Astrocyte (in vitro differentiated cells and primary cell): ENCODE data around the gene DIAPH2. TPM values are rescaled to one million over a fixed set of nuclear protein-coding genes. Genes with fewer than 3 reads are reported as not detected.
A peak's percentile ranks its signal among the peaks of the same experiment; 100 is the strongest.

Experiments
- DNase-seq: peaks from one replicate; pipeline ENCODE4 v3.0.0-alpha.2; 2010; ENCODE audit warnings: low read depth
- FAIRE-seq: peaks from 2 replicates; lab custom pipeline; 2011; peaks lifted over from hg19 to GRCh38; lab: Jason Lieb, UNC
- H2AFZ ChIP-seq: 2 replicates; pipeline ENCODE4 v1.6.0; 2012; ENCODE audit warnings: low read depth, low read length, inconsistent platforms
- H3K27ac ChIP-seq: 2 replicates; pipeline ENCODE4 v1.5.1; 2011; ENCODE audit warnings: low read depth, low read length, inconsistent platforms
- H3K27me3 ChIP-seq: 2 replicates; pipeline ENCODE4 v1.6.0; 2011; ENCODE audit warnings: low read length, inconsistent platforms; ENCODE audit not compliant: insufficient read depth
- H3K36me3 ChIP-seq: 2 replicates; pipeline ENCODE4 v1.5.1; 2011; ENCODE audit warnings: low read length, inconsistent platforms; ENCODE audit not compliant: insufficient read depth
- H3K4me1 ChIP-seq: 2 replicates; pipeline ENCODE4 v1.5.1; 2011; ENCODE audit warnings: low read length, inconsistent platforms; ENCODE audit not compliant: insufficient read depth
- H3K4me2 ChIP-seq: 2 replicates; pipeline ENCODE4 v1.6.0; 2012; ENCODE audit warnings: low read length, inconsistent platforms
- H3K4me3 ChIP-seq: 2 replicates; pipeline ENCODE4 v1.5.1; 2011; ENCODE audit warnings: low read depth, mild to moderate bottlenecking, low read length, inconsistent platforms; ENCODE audit not compliant: insufficient read depth
- H3K79me2 ChIP-seq: 2 replicates; pipeline ENCODE4 v1.6.0; 2012; ENCODE audit warnings: mild to moderate bottlenecking, low read length, inconsistent platforms; ENCODE audit not compliant: insufficient read depth
- H3K9ac ChIP-seq: 2 replicates; pipeline ENCODE4 v1.6.0; 2012; ENCODE audit warnings: mild to moderate bottlenecking, low read length, inconsistent platforms
- H3K9me3 ChIP-seq: 2 replicates; pipeline ENCODE4 v1.5.1; 2012; ENCODE audit warnings: low read depth, mild to moderate bottlenecking, low read length, inconsistent platforms; ENCODE audit not compliant: insufficient read depth
- H4K20me1 ChIP-seq: 2 replicates; pipeline ENCODE4 v1.6.0; 2012; ENCODE audit warnings: low read length, inconsistent platforms; ENCODE audit not compliant: insufficient read depth
- H3K27ac Mint-ChIP-seq: one replicate; pipeline ENCODE4 v1.8.0; 2021; ENCODE audit warnings: mild to moderate bottlenecking, mixed read lengths; ENCODE audit not compliant: unreplicated experiment
- H3K27me3 Mint-ChIP-seq: one replicate; pipeline ENCODE4 v1.8.0; 2021; ENCODE audit warnings: low read depth, mixed read lengths; ENCODE audit not compliant: unreplicated experiment
- H3K36me3 Mint-ChIP-seq: one replicate; pipeline ENCODE4 v1.8.0; 2021; ENCODE audit warnings: low read depth, mixed read lengths; ENCODE audit not compliant: unreplicated experiment
- H3K4me1 Mint-ChIP-seq: one replicate; pipeline ENCODE4 v1.8.0; 2021; ENCODE audit warnings: low read depth, mixed read lengths; ENCODE audit not compliant: unreplicated experiment
- H3K4me3 Mint-ChIP-seq: one replicate; pipeline ENCODE4 v1.8.0; 2021; ENCODE audit warnings: mild to moderate bottlenecking, moderate library complexity, mixed read lengths; ENCODE audit not compliant: unreplicated experiment
- H3K9me3 Mint-ChIP-seq: one replicate; pipeline ENCODE4 v1.8.0; 2021; ENCODE audit warnings: mild to moderate bottlenecking, mixed read lengths; ENCODE audit not compliant: unreplicated experiment
- EZH2 ChIP-seq: IDR thresholded peaks from 2 replicates; pipeline ENCODE4 v1.6.1; 2012; ENCODE audit warnings: mild to moderate bottlenecking, low read length, inconsistent platforms; ENCODE audit not compliant: insufficient read depth
- total RNA-seq: library from RNA; stranded (reverse); gene quantifications from 2 replicates; pipeline ENCODE4 v1.2.1, GENCODE V29; 2021
- TF ChIP-seq, protein P1 (sequence below): IDR thresholded peaks from 2 replicates; pipeline ENCODE4 v1.5.1; 2011; ENCODE audit warnings: low read depth, mild to moderate bottlenecking, inconsistent platforms, low read length, moderate library complexity; ENCODE audit not compliant: insufficient read depth

The DIAPH2 gene
- total RNA-seq, 1 donor from 2014 or later: 9.8 TPM

DNA sequence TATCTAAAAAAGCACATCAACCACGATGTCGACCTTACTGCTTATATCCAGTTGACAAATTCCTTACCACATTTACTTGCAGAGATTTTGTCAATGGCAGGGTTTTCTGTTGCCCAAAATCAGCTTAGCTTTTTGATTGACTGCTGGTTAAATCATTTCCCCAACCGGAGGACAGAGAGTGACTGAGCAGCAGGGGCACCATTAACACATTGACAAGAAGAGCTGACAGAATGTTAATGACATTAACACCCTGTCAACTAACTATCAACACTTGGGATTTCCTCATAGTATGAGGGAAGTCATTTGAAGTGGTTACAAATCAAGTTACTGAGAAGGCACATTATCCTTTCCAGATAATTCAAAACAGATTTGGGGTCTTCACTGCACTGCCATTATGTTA lies 567.5 kb downstream of the DIAPH2 start:
- no peaks in the 10 kb centered on the region for H3K36me3 ChIP-seq
- FAIRE-seq (peak; percentile 63), DNase-seq (no peak)
- Mint-ChIP-seq H3K27ac (no peak overlapping the region), H3K4me1 (no peaks in the 10 kb centered on the region), H3K27me3 (no peaks in the 10 kb centered on the region), H3K36me3 (no peaks in the 10 kb centered on the region), H3K4me3 (no peak overlapping the region), H3K9me3 (no peaks in the 10 kb centered on the region)
- H4K20me1 ChIP-seq: no peaks in the 10 kb centered on the region
- no peak overlapping the region for H3K4me3 ChIP-seq
- no peak overlapping the region for H3K4me2 ChIP-seq
- no peak overlapping the region for H3K9ac ChIP-seq
- no peak overlapping the region for H2AFZ ChIP-seq
- H3K27ac ChIP-seq: no peak overlapping the region
- no peak for TF ChIP-seq EZH2
- TF ChIP-seq, protein P1, sequence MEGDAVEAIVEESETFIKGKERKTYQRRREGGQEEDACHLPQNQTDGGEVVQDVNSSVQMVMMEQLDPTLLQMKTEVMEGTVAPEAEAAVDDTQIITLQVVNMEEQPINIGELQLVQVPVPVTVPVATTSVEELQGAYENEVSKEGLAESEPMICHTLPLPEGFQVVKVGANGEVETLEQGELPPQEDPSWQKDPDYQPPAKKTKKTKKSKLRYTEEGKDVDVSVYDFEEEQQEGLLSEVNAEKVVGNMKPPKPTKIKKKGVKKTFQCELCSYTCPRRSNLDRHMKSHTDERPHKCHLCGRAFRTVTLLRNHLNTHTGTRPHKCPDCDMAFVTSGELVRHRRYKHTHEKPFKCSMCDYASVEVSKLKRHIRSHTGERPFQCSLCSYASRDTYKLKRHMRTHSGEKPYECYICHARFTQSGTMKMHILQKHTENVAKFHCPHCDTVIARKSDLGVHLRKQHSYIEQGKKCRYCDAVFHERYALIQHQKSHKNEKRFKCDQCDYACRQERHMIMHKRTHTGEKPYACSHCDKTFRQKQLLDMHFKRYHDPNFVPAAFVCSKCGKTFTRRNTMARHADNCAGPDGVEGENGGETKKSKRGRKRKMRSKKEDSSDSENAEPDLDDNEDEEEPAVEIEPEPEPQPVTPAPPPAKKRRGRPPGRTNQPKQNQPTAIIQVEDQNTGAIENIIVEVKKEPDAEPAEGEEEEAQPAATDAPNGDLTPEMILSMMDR: no peak
- H3K4me1 ChIP-seq: no peaks in the 10 kb centered on the region
- no peaks in the 10 kb centered on the region for H3K27me3 ChIP-seq
- H3K9me3 ChIP-seq: no peaks in the 10 kb centered on the region
- H3K79me2 ChIP-seq: no peaks in the 10 kb centered on the region

DNA sequence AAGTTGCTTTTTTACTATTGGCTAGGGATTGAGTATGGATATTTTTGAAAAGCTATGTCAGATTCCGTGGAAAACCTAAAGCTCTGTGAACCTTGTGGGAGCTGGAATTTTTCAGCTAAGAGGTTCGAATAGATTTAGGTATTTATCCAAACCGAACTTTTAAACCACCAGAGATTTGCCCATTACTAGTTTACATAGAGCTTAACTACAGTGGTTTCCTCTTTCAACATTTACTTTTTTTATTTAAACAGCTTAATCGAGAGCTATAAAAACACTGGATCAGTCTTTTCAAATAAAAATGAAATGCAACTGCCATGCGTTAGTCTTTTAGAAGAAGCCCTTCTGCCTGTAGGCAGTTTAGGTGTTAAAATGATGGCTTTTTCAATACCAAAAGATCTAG lies 576.0 kb downstream of the DIAPH2 start:
- TF ChIP-seq, protein P1: no peak
- TF ChIP-seq EZH2: no peak
- H3K4me3 ChIP-seq: no peak overlapping the region
- H4K20me1 ChIP-seq: no peaks in the 10 kb centered on the region
- no peaks in the 10 kb centered on the region for H3K9me3 ChIP-seq
- no peaks in the 10 kb centered on the region for H3K9me3 Mint-ChIP-seq
- FAIRE-seq (peak; percentile 29), DNase-seq (no peak)
- no peak overlapping the region for H3K27ac ChIP-seq
- no peak overlapping the region for H3K4me2 ChIP-seq
- no peak overlapping the region for H3K27ac Mint-ChIP-seq
- H3K27me3 Mint-ChIP-seq: no peaks in the 10 kb centered on the region
- no peaks in the 10 kb centered on the region for H3K36me3 Mint-ChIP-seq
- H3K4me1 ChIP-seq: no peaks in the 10 kb centered on the region
- H2AFZ ChIP-seq: no peak overlapping the region
- no peak overlapping the region for H3K9ac ChIP-seq
- H3K36me3 ChIP-seq: no peaks in the 10 kb centered on the region
- H3K27me3 ChIP-seq: no peaks in the 10 kb centered on the region
- H3K4me3 Mint-ChIP-seq: no peak overlapping the region
- H3K4me1 Mint-ChIP-seq: no peaks in the 10 kb centered on the region
- H3K79me2 ChIP-seq: no peaks in the 10 kb centered on the region

- Histone ChIP-seq H4K20me1 (no peaks in the 10 kb centered on the region), H3K9me3 (no peaks in the 10 kb centered on the region), H3K79me2 (no peaks in the 10 kb centered on the region), H3K27me3 (no peaks in the 10 kb centered on the region), H3K9ac (no peak overlapping the region), H3K4me3 (no peak overlapping the region), H3K36me3 (no peaks in the 10 kb centered on the region), H3K4me1 (peaks cover 6% of the 10 kb centered on the region), H2AFZ (no peak overlapping the region), H3K27ac (no peak overlapping the region), H3K4me2 (no peak overlapping the region)
- TF ChIP-seq EZH2: no peak
- TF ChIP-seq, protein P1: no peak
- no peak overlapping the region for H3K27ac Mint-ChIP-seq
- DNase-seq: no peak
- no peaks in the 10 kb centered on the region for H3K27me3 Mint-ChIP-seq
- peak; percentile 90 for FAIRE-seq
- H3K9me3 Mint-ChIP-seq: no peaks in the 10 kb centered on the region
- no peak overlapping the region for H3K4me3 Mint-ChIP-seq
- peaks cover 2% of the 10 kb centered on the region for H3K4me1 Mint-ChIP-seq
- H3K36me3 Mint-ChIP-seq: no peaks in the 10 kb centered on the region
Measured at GRCh38 chrX:97266406-97267121, 581.9 kb downstream of the DIAPH2 start.
